SH-SY5Y (cell line): ENCODE results near the gene SYNDIG1.

ENCODE experiments used
- GATA2 ChIP-seq: IDR thresholded peaks from 2 replicates; pipeline ENCODE4 v1.6.1; 2011; ENCODE audit warnings: mild to moderate bottlenecking, low read depth, low read length
- GATA3 ChIP-seq: IDR thresholded peaks from 2 replicates; pipeline ENCODE4 v1.6.1; 2011; ENCODE audit warnings: low read depth, mild to moderate bottlenecking, low read length, moderate library complexity

DNA sequence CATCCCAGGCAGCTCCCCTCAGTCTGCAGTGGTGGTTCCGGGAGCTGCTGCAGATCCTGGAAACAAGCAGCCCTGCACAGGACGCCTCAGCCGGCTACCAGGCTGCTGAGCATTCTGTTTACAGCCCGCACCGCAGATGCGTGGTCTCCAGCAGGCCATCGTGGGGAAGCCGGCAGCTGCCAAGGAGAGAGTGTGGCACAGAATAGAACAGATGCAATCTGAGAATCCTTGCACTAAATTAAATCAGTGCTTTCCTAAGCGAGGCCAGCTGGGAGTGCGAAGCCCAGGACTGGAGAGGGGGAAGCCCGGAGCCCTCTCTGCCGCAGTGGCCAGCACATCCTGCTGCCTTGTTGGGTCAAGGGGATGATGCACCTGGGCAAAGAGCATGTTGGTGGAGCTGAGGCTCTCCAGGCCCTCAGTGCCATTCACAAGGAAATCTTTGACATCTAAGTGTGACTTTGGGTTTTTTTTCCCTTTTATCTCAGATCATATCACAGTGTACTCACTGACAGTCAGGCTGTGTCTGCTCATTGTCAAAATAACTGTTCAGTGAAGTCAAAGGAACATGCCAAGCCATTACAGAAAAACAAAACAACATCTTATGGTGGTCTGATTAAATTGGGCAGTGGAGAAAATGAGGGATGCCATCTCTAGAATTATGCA, 118.1 kb downstream of the SYNDIG1 start:
- TF ChIP-seq GATA2 (peak; percentile 95), GATA3 (peak; percentile 92)
